ENCODE data around the gene INTS7. TPM values are rescaled to one million over a fixed set of nuclear protein-coding genes. Genes with fewer than 3 reads are reported as not detected.

INTS7 gene
- total and polyA plus RNA-seq, 9 of the 15 experiments (the other 6 are each of a cell fraction or from before 2014, with no cell fraction given) = 27.3 to 68.4 (median 40.4) TPM

DNA sequence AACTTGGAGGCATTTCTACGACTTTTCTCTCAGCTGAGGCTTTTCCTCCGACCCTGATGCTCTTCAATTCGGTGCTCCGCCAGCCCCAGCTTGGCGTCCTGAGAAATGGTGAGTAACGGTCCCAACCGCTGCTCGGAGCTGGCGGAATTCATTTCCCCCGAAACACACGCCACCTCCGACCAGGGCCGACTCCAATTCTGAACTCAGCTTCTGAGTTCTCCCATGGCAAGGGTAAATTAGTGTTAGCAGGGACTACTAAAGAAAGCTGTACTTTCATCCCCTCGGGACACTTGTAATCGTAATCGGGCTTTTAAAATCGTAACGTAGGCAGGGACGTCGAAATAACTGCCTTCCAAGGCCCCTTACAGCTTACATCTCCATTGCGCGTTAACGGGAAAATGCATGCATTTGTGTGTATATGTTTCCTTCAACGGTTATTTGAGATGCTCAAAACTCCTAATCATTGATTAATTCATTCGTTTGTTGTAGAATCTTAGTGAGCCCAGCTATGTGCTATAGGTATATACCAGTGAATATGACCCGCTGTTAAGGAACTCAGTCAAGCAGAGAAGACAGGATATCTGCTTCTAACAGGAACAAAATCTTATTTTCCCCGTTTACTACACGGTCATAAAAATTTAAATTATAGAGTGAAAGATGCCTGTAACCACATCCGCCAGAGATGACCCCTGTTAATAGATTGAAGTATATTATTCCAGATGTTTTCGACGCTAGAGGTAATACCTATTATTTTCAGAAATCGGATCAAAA lies 663 bp upstream of the INTS7 start (continued):
- TF ChIP-seq, protein P1, sequence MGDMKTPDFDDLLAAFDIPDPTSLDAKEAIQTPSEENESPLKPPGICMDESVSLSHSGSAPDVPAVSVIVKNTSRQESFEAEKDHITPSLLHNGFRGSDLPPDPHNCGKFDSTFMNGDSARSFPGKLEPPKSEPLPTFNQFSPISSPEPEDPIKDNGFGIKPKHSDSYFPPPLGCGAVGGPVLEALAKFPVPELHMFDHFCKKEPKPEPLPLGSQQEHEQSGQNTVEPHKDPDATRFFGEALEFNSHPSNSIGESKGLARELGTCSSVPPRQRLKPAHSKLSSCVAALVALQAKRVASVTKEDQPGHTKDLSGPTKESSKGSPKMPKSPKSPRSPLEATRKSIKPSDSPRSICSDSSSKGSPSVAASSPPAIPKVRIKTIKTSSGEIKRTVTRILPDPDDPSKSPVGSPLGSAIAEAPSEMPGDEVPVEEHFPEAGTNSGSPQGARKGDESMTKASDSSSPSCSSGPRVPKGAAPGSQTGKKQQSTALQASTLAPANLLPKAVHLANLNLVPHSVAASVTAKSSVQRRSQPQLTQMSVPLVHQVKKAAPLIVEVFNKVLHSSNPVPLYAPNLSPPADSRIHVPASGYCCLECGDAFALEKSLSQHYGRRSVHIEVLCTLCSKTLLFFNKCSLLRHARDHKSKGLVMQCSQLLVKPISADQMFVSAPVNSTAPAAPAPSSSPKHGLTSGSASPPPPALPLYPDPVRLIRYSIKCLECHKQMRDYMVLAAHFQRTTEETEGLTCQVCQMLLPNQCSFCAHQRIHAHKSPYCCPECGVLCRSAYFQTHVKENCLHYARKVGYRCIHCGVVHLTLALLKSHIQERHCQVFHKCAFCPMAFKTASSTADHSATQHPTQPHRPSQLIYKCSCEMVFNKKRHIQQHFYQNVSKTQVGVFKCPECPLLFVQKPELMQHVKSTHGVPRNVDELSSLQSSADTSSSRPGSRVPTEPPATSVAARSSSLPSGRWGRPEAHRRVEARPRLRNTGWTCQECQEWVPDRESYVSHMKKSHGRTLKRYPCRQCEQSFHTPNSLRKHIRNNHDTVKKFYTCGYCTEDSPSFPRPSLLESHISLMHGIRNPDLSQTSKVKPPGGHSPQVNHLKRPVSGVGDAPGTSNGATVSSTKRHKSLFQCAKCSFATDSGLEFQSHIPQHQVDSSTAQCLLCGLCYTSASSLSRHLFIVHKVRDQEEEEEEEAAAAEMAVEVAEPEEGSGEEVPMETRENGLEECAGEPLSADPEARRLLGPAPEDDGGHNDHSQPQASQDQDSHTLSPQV (IDR thresholded peaks at IDR 0.05) = peak; percentile 6; the same call in 1 of the 2 replicates
- TF ChIP-seq ZNF717 (CRISPR knock-in tag; IDR thresholded peaks at IDR 0.05) = no peak
- no peak for TF ChIP-seq ZNF75A (CRISPR knock-in tag; IDR thresholded peaks at IDR 0.05)
- peak; percentile 28; the same call in 1 of the 2 replicates for TF ChIP-seq TEAD4 (IDR thresholded peaks at IDR 0.05; ENCODE audit: low read length)
- TF ChIP-seq TEAD4 (CRISPR knock-in tag; IDR thresholded peaks at IDR 0.05; ENCODE audit: borderline replicate concordance) = no peak
- TF ChIP-seq NFATC3 (IDR thresholded peaks at IDR 0.05) = 0 out of 2 replicates have a peak, but pooled peaks have one; percentile 11
- TF ChIP-seq, protein P2, sequence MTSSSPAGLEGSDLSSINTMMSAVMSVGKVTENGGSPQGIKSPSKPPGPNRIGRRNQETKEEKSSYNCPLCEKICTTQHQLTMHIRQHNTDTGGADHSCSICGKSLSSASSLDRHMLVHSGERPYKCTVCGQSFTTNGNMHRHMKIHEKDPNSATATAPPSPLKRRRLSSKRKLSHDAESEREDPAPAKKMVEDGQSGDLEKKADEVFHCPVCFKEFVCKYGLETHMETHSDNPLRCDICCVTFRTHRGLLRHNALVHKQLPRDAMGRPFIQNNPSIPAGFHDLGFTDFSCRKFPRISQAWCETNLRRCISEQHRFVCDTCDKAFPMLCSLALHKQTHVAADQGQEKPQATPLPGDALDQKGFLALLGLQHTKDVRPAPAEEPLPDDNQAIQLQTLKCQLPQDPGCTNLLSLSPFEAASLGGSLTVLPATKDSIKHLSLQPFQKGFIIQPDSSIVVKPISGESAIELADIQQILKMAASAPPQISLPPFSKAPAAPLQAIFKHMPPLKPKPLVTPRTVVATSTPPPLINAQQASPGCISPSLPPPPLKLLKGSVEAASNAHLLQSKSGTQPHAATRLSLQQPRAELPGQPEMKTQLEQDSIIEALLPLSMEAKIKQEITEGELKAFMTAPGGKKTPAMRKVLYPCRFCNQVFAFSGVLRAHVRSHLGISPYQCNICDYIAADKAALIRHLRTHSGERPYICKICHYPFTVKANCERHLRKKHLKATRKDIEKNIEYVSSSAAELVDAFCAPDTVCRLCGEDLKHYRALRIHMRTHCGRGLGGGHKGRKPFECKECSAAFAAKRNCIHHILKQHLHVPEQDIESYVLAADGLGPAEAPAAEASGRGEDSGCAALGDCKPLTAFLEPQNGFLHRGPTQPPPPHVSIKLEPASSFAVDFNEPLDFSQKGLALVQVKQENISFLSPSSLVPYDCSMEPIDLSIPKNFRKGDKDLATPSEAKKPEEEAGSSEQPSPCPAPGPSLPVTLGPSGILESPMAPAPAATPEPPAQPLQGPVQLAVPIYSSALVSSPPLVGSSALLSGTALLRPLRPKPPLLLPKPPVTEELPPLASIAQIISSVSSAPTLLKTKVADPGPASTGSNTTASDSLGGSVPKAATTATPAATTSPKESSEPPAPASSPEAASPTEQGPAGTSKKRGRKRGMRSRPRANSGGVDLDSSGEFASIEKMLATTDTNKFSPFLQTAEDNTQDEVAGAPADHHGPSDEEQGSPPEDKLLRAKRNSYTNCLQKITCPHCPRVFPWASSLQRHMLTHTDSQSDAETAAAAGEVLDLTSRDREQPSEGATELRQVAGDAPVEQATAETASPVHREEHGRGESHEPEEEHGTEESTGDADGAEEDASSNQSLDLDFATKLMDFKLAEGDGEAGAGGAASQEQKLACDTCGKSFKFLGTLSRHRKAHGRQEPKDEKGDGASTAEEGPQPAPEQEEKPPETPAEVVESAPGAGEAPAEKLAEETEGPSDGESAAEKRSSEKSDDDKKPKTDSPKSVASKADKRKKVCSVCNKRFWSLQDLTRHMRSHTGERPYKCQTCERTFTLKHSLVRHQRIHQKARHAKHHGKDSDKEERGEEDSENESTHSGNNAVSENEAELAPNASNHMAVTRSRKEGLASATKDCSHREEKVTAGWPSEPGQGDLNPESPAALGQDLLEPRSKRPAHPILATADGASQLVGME (CRISPR knock-in tag; IDR thresholded peaks at IDR 0.05) = no peak
- no peak for TF ChIP-seq ZNF175 (CRISPR knock-in tag; IDR thresholded peaks at IDR 0.05; ENCODE audit: low read depth)
- TF ChIP-seq SMAD3 (CRISPR knock-in tag; conservative IDR thresholded peaks at IDR 0.05) = no peak
- no peak for TF ChIP-seq MED1 (CRISPR knock-in tag; IDR thresholded peaks at IDR 0.05; ENCODE audit: borderline replicate concordance)
- TF ChIP-seq HIVEP1 (CRISPR knock-in tag; IDR thresholded peaks at IDR 0.05) = peak; percentile 40; the same call in 1 of the 2 replicates
- peak; percentile 91 for TF ChIP-seq FOXM1 (IDR thresholded peaks at IDR 0.05; ENCODE audit: low read depth)
- no peak for TF ChIP-seq FOXM1 (CRISPR knock-in tag; IDR thresholded peaks at IDR 0.05; ENCODE audit: low read depth)
- peak; percentile 73; the same call in 1 of the 2 replicates for TF ChIP-seq SIN3B (IDR thresholded peaks at IDR 0.05; ENCODE audit: low read depth)
- no peak for TF ChIP-seq MCM7 (IDR thresholded peaks at IDR 0.05)
- 0 out of 2 replicates have a peak, but pooled peaks have one; percentile 39 for TF ChIP-seq TARDBP (IDR thresholded peaks at IDR 0.05)
- TF ChIP-seq, protein P3, sequence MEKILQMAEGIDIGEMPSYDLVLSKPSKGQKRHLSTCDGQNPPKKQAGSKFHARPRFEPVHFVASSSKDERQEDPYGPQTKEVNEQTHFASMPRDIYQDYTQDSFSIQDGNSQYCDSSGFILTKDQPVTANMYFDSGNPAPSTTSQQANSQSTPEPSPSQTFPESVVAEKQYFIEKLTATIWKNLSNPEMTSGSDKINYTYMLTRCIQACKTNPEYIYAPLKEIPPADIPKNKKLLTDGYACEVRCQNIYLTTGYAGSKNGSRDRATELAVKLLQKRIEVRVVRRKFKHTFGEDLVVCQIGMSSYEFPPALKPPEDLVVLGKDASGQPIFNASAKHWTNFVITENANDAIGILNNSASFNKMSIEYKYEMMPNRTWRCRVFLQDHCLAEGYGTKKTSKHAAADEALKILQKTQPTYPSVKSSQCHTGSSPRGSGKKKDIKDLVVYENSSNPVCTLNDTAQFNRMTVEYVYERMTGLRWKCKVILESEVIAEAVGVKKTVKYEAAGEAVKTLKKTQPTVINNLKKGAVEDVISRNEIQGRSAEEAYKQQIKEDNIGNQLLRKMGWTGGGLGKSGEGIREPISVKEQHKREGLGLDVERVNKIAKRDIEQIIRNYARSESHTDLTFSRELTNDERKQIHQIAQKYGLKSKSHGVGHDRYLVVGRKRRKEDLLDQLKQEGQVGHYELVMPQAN (IDR thresholded peaks at IDR 0.05; ENCODE audit: borderline replicate concordance) = peak; percentile 31

Data from K562 (cell line).